ENCODE measurements around the gene ABLIM2.

DNA sequence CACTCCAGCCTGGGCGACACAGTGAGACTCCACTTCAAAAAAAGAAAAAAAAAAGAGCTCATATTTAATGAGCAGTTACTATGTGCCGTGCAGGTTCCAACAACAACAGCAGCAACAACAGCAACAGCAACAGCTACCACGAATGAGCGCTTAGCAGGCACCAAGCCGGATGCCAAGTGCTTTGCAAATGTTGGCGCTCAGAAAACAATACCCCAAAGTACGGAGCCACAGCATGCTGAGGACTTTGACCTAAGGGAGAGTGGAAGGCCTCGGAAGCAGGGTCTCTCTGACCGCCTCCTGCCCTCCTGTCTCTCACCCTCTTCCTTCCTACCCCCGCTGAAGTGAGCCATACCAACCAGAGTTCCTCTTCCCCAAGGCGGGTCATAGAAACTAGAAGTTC lies 116.7 kb downstream of the ABLIM2 start:
- TF ChIP-seq CTCF (IDR thresholded peaks at IDR 0.05) (no peak), EZH2 (IDR thresholded peaks at IDR 0.05; ENCODE audit: borderline replicate concordance, insufficient read depth, low read depth, low read length, poor library complexity, severe bottlenecking) (no peak)
